ENCODE results near the gene CISD3. TPM values are rescaled to one million over a fixed set of nuclear protein-coding genes. Genes with fewer than 3 reads are reported as not detected.
"Not testable (repeated sequence)": the region's sequence is repeated elsewhere in the genome, so short reads cannot be mapped to it uniquely, and the experiment has no call there.

Gene CISD3
- total RNA-seq, 1 donor from 2014 or later, result 5.6 TPM

GRCh38 chr17:38719943-38720641 lies 10.0 kb upstream of the CISD3 start:
- H3K27me3 Mint-ChIP-seq (ENCODE audit: low read depth), result no peaks in the 10 kb centered on the region

GRCh38 chr17:38720941-38721340 lies 9.2 kb upstream of the CISD3 start:
- DNase-seq (ENCODE audit: low spot score in 2 of 2, unreplicated experiment in 2 of 2), result no peak
- Mint-ChIP-seq H3K9me3 (no peaks in the 10 kb centered on the region), H3K4me3 (no peak overlapping the region), H3K27ac (no peak overlapping the region), H3K27me3 (ENCODE audit: low read depth) (no peaks in the 10 kb centered on the region), H3K4me1 (peaks cover 18% of the 10 kb centered on the region), H3K36me3 (peaks cover 14% of the 10 kb centered on the region)
- TF ChIP-seq CTCF (IDR thresholded peaks at IDR 0.05; ENCODE audit: unreplicated experiment), result no peak

More at GRCh38 chr17:38719943-38720641, 10.0 kb upstream of the CISD3 start:
- TF ChIP-seq CTCF (IDR thresholded peaks at IDR 0.05; ENCODE audit: unreplicated experiment), result no peak
- peak in 1 of 2 experiments; percentile 58 for DNase-seq (ENCODE audit: low spot score in 2 of 2, unreplicated experiment in 2 of 2)
- Mint-ChIP-seq H3K27ac (peak overlapping the region; percentile 95), H3K4me3 (peak overlapping the region; percentile 76), H3K36me3 (peaks cover 16% of the 10 kb centered on the region), H3K9me3 (no peaks in the 10 kb centered on the region), H3K4me1 (peaks cover 18% of the 10 kb centered on the region)

GRCh38 chr17:38721802-38722201 lies 8.3 kb upstream of the CISD3 start:
- H3K4me3 Mint-ChIP-seq, result no peak overlapping the region
- H3K27me3 Mint-ChIP-seq (ENCODE audit: low read depth), result no peaks in the 10 kb centered on the region
- H3K36me3 Mint-ChIP-seq, result peaks cover 13% of the 10 kb centered on the region
- no peaks in the 10 kb centered on the region for H3K9me3 Mint-ChIP-seq
- no peak overlapping the region for H3K27ac Mint-ChIP-seq
- DNase-seq (ENCODE audit: low spot score in 2 of 2, unreplicated experiment in 2 of 2), result no peak
- peaks cover 18% of the 10 kb centered on the region for H3K4me1 Mint-ChIP-seq
- no peak for TF ChIP-seq CTCF (IDR thresholded peaks at IDR 0.05; ENCODE audit: unreplicated experiment)

- Mint-ChIP-seq H3K9me3 (no peaks in the 10 kb centered on the region), H3K4me1 (peaks cover 8% of the 10 kb centered on the region), H3K4me3 (no peak overlapping the region), H3K36me3 (peaks cover 8% of the 10 kb centered on the region), H3K27ac (no peak overlapping the region), H3K27me3 (ENCODE audit: low read depth) (no peaks in the 10 kb centered on the region)
- no peak for TF ChIP-seq CTCF (IDR thresholded peaks at IDR 0.05; ENCODE audit: unreplicated experiment)
- no peak for DNase-seq (ENCODE audit: low spot score in 2 of 2, unreplicated experiment in 2 of 2)
Observed at GRCh38 chr17:38724337-38724988, 5.7 kb upstream of the CISD3 start.

GRCh38 chr17:38725066-38725465 lies 5.1 kb upstream of the CISD3 start:
- Mint-ChIP-seq H3K4me3 (no peak overlapping the region), H3K27me3 (ENCODE audit: low read depth) (no peaks in the 10 kb centered on the region), H3K4me1 (peaks cover 7% of the 10 kb centered on the region), H3K9me3 (no peaks in the 10 kb centered on the region), H3K27ac (no peak overlapping the region), H3K36me3 (peaks cover 8% of the 10 kb centered on the region)
- no peak for TF ChIP-seq CTCF (IDR thresholded peaks at IDR 0.05; ENCODE audit: unreplicated experiment)
- no peak for DNase-seq (ENCODE audit: low spot score in 2 of 2, unreplicated experiment in 2 of 2)

- H3K9me3 Mint-ChIP-seq; H3K27me3 Mint-ChIP-seq (ENCODE audit: low read depth); H3K36me3 Mint-ChIP-seq; DNase-seq (ENCODE audit: low spot score in 2 of 2, unreplicated experiment in 2 of 2); H3K4me1 Mint-ChIP-seq; H3K4me3 Mint-ChIP-seq; H3K27ac Mint-ChIP-seq: not testable (repeated sequence)
Observed at GRCh38 chr17:38726145-38726544, 4.0 kb upstream of the CISD3 start.
